ENCODE data around the gene OMD.

DNA sequence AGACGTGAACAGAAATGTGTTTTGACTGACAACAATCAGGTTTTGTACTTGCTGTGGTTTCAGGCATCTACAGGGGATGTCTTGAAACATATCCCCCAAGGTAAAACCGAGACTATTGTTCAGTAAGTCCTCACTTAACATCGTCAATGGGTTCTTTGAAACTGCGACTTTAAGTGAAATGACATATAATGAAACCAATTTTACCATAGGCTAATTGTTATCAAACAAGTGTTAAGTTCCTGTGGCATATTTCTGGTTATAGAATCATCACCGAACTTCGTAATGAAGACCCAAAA, 16.4 kb upstream of the OMD start:
- TF ChIP-seq, protein P1, sequence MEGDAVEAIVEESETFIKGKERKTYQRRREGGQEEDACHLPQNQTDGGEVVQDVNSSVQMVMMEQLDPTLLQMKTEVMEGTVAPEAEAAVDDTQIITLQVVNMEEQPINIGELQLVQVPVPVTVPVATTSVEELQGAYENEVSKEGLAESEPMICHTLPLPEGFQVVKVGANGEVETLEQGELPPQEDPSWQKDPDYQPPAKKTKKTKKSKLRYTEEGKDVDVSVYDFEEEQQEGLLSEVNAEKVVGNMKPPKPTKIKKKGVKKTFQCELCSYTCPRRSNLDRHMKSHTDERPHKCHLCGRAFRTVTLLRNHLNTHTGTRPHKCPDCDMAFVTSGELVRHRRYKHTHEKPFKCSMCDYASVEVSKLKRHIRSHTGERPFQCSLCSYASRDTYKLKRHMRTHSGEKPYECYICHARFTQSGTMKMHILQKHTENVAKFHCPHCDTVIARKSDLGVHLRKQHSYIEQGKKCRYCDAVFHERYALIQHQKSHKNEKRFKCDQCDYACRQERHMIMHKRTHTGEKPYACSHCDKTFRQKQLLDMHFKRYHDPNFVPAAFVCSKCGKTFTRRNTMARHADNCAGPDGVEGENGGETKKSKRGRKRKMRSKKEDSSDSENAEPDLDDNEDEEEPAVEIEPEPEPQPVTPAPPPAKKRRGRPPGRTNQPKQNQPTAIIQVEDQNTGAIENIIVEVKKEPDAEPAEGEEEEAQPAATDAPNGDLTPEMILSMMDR (IDR thresholded peaks at IDR 0.05; ENCODE audit: low read depth, low read length, poor library complexity, severe bottlenecking) = no peak
- no peak for TF ChIP-seq EZH2phosphoT487 (IDR thresholded peaks at IDR 0.05; ENCODE audit: borderline replicate concordance, low read length)

All from DOHH2 (cell line).